ENCODE measurements around the gene SPRR1A. TPM values are rescaled to one million over a fixed set of nuclear protein-coding genes. Genes with fewer than 3 reads are reported as not detected.

The SPRR1A gene
- total and polyA plus RNA-seq, 2 experiments from 2014 or later, result not detected

- Histone ChIP-seq H3K27me3 (no peaks in the 10 kb centered on the region), H3K27ac (no peak overlapping the region), H3K36me3 (no peaks in the 10 kb centered on the region), H3K4me3 (no peak overlapping the region), H3K9me3 (ENCODE audit: low read depth) (no peaks in the 10 kb centered on the region), H3K4me1 (ENCODE audit: low read depth) (no peaks in the 10 kb centered on the region)
- no peak for DNase-seq (ENCODE audit: low read depth in 1 of 2, low spot score in 1 of 2)
- TF ChIP-seq, protein P1, sequence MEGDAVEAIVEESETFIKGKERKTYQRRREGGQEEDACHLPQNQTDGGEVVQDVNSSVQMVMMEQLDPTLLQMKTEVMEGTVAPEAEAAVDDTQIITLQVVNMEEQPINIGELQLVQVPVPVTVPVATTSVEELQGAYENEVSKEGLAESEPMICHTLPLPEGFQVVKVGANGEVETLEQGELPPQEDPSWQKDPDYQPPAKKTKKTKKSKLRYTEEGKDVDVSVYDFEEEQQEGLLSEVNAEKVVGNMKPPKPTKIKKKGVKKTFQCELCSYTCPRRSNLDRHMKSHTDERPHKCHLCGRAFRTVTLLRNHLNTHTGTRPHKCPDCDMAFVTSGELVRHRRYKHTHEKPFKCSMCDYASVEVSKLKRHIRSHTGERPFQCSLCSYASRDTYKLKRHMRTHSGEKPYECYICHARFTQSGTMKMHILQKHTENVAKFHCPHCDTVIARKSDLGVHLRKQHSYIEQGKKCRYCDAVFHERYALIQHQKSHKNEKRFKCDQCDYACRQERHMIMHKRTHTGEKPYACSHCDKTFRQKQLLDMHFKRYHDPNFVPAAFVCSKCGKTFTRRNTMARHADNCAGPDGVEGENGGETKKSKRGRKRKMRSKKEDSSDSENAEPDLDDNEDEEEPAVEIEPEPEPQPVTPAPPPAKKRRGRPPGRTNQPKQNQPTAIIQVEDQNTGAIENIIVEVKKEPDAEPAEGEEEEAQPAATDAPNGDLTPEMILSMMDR (IDR thresholded peaks at IDR 0.05; ENCODE audit: low read depth, low read length), result no peak
Observed at GRCh38 chr1:152995842-152996241, 12.0 kb downstream of the SPRR1A start.

GRCh38 chr1:152996633-152997400 lies 12.9 kb downstream of the SPRR1A start:
- Histone ChIP-seq H3K4me1 (ENCODE audit: low read depth) (no peaks in the 10 kb centered on the region), H3K36me3 (no peaks in the 10 kb centered on the region), H3K27me3 (no peaks in the 10 kb centered on the region), H3K4me3 (no peak overlapping the region), H3K9me3 (ENCODE audit: low read depth) (no peaks in the 10 kb centered on the region), H3K27ac (no peak overlapping the region)
- DNase-seq (ENCODE audit: low read depth in 1 of 2, low spot score in 1 of 2), result no peak
- TF ChIP-seq, protein P1 (IDR thresholded peaks at IDR 0.05; ENCODE audit: low read depth, low read length), result no peak

GRCh38 chr1:152997901-152998300 lies 14.0 kb downstream of the SPRR1A start:
- no peak for DNase-seq (ENCODE audit: low read depth in 1 of 2, low spot score in 1 of 2)
- Histone ChIP-seq H3K27ac (no peak overlapping the region), H3K9me3 (ENCODE audit: low read depth) (no peaks in the 10 kb centered on the region), H3K36me3 (no peaks in the 10 kb centered on the region), H3K4me1 (ENCODE audit: low read depth) (no peaks in the 10 kb centered on the region), H3K27me3 (no peaks in the 10 kb centered on the region), H3K4me3 (no peak overlapping the region)
- TF ChIP-seq, protein P1 (IDR thresholded peaks at IDR 0.05; ENCODE audit: low read depth, low read length), result no peak

DNA sequence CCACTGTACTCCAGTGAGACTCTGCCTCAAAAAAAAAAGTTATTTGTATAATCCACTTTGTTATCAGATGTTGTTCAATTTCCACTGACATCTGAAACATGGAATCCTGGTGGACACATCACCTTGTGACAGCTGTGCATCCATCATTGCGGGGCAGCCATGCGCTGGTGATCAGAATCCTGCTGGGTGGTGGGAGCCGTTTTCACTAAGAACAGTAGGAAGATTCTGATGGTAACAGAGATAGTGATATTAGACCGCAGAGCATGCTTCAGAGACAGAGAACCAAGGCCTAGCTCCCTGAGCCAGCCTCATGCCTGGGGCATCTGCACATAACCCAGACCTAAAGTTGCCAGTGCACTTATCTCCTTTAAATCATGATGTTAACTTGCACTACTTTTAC lies 14.6 kb downstream of the SPRR1A start:
- Histone ChIP-seq H3K27ac (no peak overlapping the region), H3K36me3 (no peaks in the 10 kb centered on the region), H3K27me3 (no peaks in the 10 kb centered on the region), H3K4me1 (ENCODE audit: low read depth) (no peaks in the 10 kb centered on the region), H3K9me3 (ENCODE audit: low read depth) (no peaks in the 10 kb centered on the region), H3K4me3 (no peak overlapping the region)
- no peak for DNase-seq (ENCODE audit: low read depth in 1 of 2, low spot score in 1 of 2)
- TF ChIP-seq, protein P1 (IDR thresholded peaks at IDR 0.05; ENCODE audit: low read depth, low read length), result no peak

- H3K9me3 ChIP-seq (ENCODE audit: low read depth), result no peaks in the 10 kb centered on the region
- no peaks in the 10 kb centered on the region for H3K27me3 ChIP-seq
- H3K27ac ChIP-seq, result no peak overlapping the region
- no peaks in the 10 kb centered on the region for H3K36me3 ChIP-seq
- H3K4me3 ChIP-seq, result no peak overlapping the region
- H3K4me1 ChIP-seq (ENCODE audit: low read depth), result no peaks in the 10 kb centered on the region
- TF ChIP-seq, protein P1 (IDR thresholded peaks at IDR 0.05; ENCODE audit: low read depth, low read length), result no peak
- DNase-seq (ENCODE audit: low read depth in 1 of 2, low spot score in 1 of 2), result no peak
Observed at GRCh38 chr1:152999818-153000217, 15.9 kb downstream of the SPRR1A start.
